GM12878 (cell line): ENCODE measurements around the gene SOX12. TPM values are rescaled to one million over a fixed set of nuclear protein-coding genes. Genes with fewer than 3 reads are reported as not detected.

Experiments used
- CHD1 ChIP-seq: IDR thresholded peaks from 2 replicates; pipeline ENCODE4 v1.6.1; 2012; ENCODE audit warnings: low read depth, low read length, improper control_type of control experiment
- CREM ChIP-seq: IDR thresholded peaks from 2 replicates; pipeline ENCODE4 v1.6.1; 2014; ENCODE audit warnings: antibody characterized with exemption, low read depth
- CUX1 ChIP-seq: IDR thresholded peaks from 2 replicates; pipeline ENCODE4 v1.6.1; 2012; ENCODE audit warnings: improper control_type of control experiment, low read depth, low read length; ENCODE audit not compliant: insufficient replicate concordance
- DPF2 ChIP-seq: fragments of 450-650 bp; IDR thresholded peaks from 2 replicates; pipeline ENCODE4 v1.6.1; 2017; ENCODE audit warnings: mild to moderate bottlenecking
- EED ChIP-seq: sonication (generic); IDR thresholded peaks from 2 replicates; pipeline ENCODE4 v1.6.1; 2016; ENCODE audit warnings: antibody characterized with exemption, low read depth
- EGR1 ChIP-seq, 2 experiments: IDR thresholded peaks; 1 replicate in 1 of 2; 2 replicates in 1 of 2; pipeline ENCODE4 v1.6.1; 2011 to 2012; ENCODE audit warnings: low read depth in 2 of 2, low read length in 2 of 2, borderline replicate concordance in 1 of 2, mild to moderate bottlenecking in 1 of 2, moderate library complexity in 1 of 2
- FOXM1 ChIP-seq: IDR thresholded peaks from 2 replicates; pipeline ENCODE4 v1.6.1; 2012; ENCODE audit warnings: low read depth, mild to moderate bottlenecking, inconsistent platforms, low read length, moderate library complexity
- HCFC1 ChIP-seq: fragments of 150-350 bp; IDR thresholded peaks from 2 replicates; pipeline ENCODE4 v1.6.1; 2014; ENCODE audit warnings: low read length
- IKZF2 ChIP-seq, 2 experiments: fragments of 450-650 bp; IDR thresholded peaks; 2 replicates each; pipeline ENCODE4 v1.6.1; 2017; ENCODE audit warnings: mild to moderate bottlenecking in 2 of 2, moderate library complexity in 2 of 2
- KAT2A ChIP-seq: conservative IDR thresholded peaks from 2 replicates; pipeline ENCODE4 v1.6.1; 2011; ENCODE audit warnings: low read depth, low read length; ENCODE audit not compliant: control insufficient read depth
- SIX5 ChIP-seq: IDR thresholded peaks from 2 replicates; pipeline ENCODE4 v1.6.1; 2011; ENCODE audit warnings: mild to moderate bottlenecking, low read depth, low read length, moderate library complexity; ENCODE audit not compliant: severe bottlenecking
- SMARCA5 ChIP-seq: fragments of 450-650 bp; IDR thresholded peaks from 2 replicates; pipeline ENCODE4 v1.6.1; 2017; ENCODE audit warnings: mild to moderate bottlenecking
- SP1 ChIP-seq: IDR thresholded peaks from one replicate; pipeline ENCODE4 v1.6.1; 2011; ENCODE audit warnings: low read depth, low read length
- SREBF1 ChIP-seq: IDR thresholded peaks from 2 replicates; pipeline ENCODE4 v1.6.1; 2012; ENCODE audit warnings: mild to moderate bottlenecking, low read length
- SRF ChIP-seq, 2 experiments: IDR thresholded peaks; 2 replicates each; pipeline ENCODE4 v1.6.1; 2011; ENCODE audit warnings: low read depth in 2 of 2, low read length in 2 of 2, mild to moderate bottlenecking in 1 of 2, moderate library complexity in 1 of 2
- ZBTB33 ChIP-seq: fragments of 450-650 bp; IDR thresholded peaks from 2 replicates; pipeline ENCODE4 v1.6.1; 2017; ENCODE audit warnings: mild to moderate bottlenecking
- polyA plus RNA-seq, 11 experiments: library from polyadenylated mRNA; depleted of rRNA in 4 of 11; unstranded in 6 of 11; stranded (reverse) in 5 of 11; fragments of >200 nt; fragmentation: Nextera tagmentation in 4 of 11; fragmentation: Illumina TruSeq in 1 of 11; extraction: Ambion mirVana in 4 of 11; extraction: Trizol in 1 of 11; gene quantifications; 1 replicate in 1 of 11; 2 replicates in 10 of 11; pipeline versions ENCODE4 v1.2.1 to v1.2.3, GENCODE V29; 2011 to 2016; ENCODE audit warnings: inconsistent platforms in 2 of 11, missing spikeins in 2 of 11, low read depth in 1 of 11
- total RNA-seq, 4 experiments: library from RNA; depleted of rRNA in 3 of 4; stranded (reverse); fragments of >200 nt in 3 of 4; fragmentation: Illumina TruSeq in 1 of 4; extraction: Trizol in 1 of 4; gene quantifications; 2 replicates each; pipeline versions ENCODE4 v1.2.1 to v1.2.3, GENCODE V29; 2013 to 2021
- TF ChIP-seq, protein P1 (sequence below): fragments of 450-650 bp; IDR thresholded peaks from 2 replicates; pipeline ENCODE4 v1.6.1; 2017; ENCODE audit warnings: mild to moderate bottlenecking, moderate library complexity
- TF ChIP-seq, protein P2 (sequence below): IDR thresholded peaks from 2 replicates; pipeline ENCODE4 v1.6.1; 2012; ENCODE audit warnings: low read depth, low read length, improper control_type of control experiment

Gene SOX12
- total and polyA plus RNA-seq, 10 of the 15 experiments (the other 5 are each of a cell fraction or from before 2014, with no cell fraction given), result 0.50 to 17.9 (median 1.4) TPM

DNA sequence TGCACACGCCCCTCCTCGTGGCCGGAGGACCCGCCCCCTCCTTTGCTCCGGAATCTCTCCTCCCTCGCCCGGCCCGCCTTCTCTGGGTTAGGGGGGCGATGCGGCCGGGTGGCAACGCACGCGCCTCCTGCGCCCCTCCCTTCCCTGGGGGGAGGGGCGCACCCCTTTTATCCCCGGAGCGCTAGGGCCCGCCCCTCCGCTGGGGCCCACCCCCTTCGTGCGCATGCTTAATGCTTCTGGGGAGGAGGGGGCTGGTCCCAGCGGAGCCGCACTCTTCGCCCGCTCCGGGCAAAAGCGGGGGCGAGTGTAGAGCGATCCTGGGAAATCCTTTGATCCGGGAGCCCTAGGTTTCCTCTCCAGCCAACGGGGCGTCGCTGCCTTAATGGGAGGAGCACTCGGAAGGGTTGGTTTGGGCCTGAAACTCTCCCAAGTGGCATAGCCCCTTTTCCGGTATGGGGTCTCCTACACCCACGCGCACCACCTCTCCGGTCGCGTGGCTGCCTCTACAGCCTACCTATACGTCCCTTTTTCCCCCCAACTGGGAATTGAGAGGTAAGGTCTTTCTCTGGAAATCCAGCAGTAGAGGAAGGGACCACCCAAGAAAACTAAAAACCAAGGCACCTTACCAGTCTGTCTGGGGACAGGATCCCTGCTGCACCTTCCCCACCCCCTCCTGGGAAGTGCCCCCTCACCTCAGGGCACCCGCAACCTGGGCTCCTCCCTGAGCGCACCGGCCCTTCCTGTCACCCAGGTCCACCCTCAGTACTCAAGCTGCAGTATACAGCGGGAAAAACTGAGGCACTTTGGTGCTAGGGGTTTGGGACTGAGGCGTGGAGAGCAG lies 2.1 kb downstream of the SOX12 start (continued):
- TF ChIP-seq CUX1 (no peak), ZBTB33 (no peak), SIX5 (no peak), HCFC1 (no peak), EGR1 (IDR thresholded peaks at IDR 0.05; ENCODE audit: borderline replicate concordance in 1 of 2, low read depth in 2 of 2, low read length in 2 of 2) (peak in 1 of 2 experiments; percentile 61; a peak in 1 of 3 replicates), EED (0 out of 2 replicates have a peak, but pooled peaks have one; percentile 7), DPF2 (peak; percentile 17; the same call in 1 of the 2 replicates), IKZF2 (IDR thresholded peaks at IDR 0.05) (0 out of 4 replicates have a peak, but pooled peaks have one; percentile 18 to 25), FOXM1 (no peak), CHD1 (no peak), SRF (IDR thresholded peaks at IDR 0.05; ENCODE audit: low read depth in 2 of 2, low read length in 2 of 2) (no peak), SREBF1 (no peak), CREM (no peak; the same call in 1 of the 2 replicates), SMARCA5 (no peak), SP1 (peak; percentile 51), KAT2A (no peak)
- TF ChIP-seq, protein P1, sequence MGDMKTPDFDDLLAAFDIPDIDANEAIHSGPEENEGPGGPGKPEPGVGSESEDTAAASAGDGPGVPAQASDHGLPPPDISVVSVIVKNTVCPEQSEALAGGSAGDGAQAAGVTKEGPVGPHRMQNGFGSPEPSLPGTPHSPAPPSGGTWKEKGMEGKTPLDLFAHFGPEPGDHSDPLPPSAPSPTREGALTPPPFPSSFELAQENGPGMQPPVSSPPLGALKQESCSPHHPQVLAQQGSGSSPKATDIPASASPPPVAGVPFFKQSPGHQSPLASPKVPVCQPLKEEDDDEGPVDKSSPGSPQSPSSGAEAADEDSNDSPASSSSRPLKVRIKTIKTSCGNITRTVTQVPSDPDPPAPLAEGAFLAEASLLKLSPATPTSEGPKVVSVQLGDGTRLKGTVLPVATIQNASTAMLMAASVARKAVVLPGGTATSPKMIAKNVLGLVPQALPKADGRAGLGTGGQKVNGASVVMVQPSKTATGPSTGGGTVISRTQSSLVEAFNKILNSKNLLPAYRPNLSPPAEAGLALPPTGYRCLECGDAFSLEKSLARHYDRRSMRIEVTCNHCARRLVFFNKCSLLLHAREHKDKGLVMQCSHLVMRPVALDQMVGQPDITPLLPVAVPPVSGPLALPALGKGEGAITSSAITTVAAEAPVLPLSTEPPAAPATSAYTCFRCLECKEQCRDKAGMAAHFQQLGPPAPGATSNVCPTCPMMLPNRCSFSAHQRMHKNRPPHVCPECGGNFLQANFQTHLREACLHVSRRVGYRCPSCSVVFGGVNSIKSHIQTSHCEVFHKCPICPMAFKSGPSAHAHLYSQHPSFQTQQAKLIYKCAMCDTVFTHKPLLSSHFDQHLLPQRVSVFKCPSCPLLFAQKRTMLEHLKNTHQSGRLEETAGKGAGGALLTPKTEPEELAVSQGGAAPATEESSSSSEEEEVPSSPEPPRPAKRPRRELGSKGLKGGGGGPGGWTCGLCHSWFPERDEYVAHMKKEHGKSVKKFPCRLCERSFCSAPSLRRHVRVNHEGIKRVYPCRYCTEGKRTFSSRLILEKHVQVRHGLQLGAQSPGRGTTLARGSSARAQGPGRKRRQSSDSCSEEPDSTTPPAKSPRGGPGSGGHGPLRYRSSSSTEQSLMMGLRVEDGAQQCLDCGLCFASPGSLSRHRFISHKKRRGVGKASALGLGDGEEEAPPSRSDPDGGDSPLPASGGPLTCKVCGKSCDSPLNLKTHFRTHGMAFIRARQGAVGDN, result no peak
- TF ChIP-seq, protein P2, sequence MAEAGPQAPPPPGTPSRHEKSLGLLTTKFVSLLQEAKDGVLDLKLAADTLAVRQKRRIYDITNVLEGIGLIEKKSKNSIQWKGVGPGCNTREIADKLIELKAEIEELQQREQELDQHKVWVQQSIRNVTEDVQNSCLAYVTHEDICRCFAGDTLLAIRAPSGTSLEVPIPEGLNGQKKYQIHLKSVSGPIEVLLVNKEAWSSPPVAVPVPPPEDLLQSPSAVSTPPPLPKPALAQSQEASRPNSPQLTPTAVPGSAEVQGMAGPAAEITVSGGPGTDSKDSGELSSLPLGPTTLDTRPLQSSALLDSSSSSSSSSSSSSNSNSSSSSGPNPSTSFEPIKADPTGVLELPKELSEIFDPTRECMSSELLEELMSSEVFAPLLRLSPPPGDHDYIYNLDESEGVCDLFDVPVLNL, result no peak
